Measurements from ENCODE around the gene SENP1. TPM values are rescaled to one million over a fixed set of nuclear protein-coding genes. Genes with fewer than 3 reads are reported as not detected.

The SENP1 gene
- total RNA-seq, 1 experiment from 2014 or later = 23.0 TPM

GRCh38 chr12:48007206-48007605 lies 98.7 kb downstream of the SENP1 start:
- Histone ChIP-seq H3K79me2 (ENCODE audit: low read depth) (no peaks in the 10 kb centered on the region), H2AFZ (no peak overlapping the region), H3K4me3 (no peak overlapping the region), H3K4me1 (replicated peaks; ENCODE audit: insufficient read depth) (no peaks in the 10 kb centered on the region), H4K20me1 (ENCODE audit: insufficient read depth) (no peaks in the 10 kb centered on the region), H3F3A (ENCODE audit: insufficient read depth, low read depth) (no peaks in the 10 kb centered on the region), H3K27ac (no peak overlapping the region), H3K4me2 (no peak overlapping the region), H3K36me3 (ENCODE audit: low read depth) (no peaks in the 10 kb centered on the region), H3K9me2 (ENCODE audit: insufficient read depth) (no peaks in the 10 kb centered on the region), H3K9me3 (ENCODE audit: insufficient read depth, low read depth) (no peaks in the 10 kb centered on the region), H3K27me3 (ENCODE audit: insufficient read depth, low read depth) (peaks cover 93% of the 10 kb centered on the region)
- CTCF ChIA-PET = no interaction called here
- POLR2A ChIA-PET (ENCODE audit: unreplicated experiment) = no interaction called here
- no peak for TF ChIP-seq EZH2 (IDR thresholded peaks at IDR 0.05; ENCODE audit: low read depth)
- TF ChIP-seq CTCF (conservative IDR thresholded peaks at IDR 0.05) = no peak
- BruUV-seq (replicated peaks) = no TSS peak
- intact Hi-C loops (cut with micrococcal nuclease; ENCODE audit: unreplicated experiment) = no loop called here
- no peak for DNase-seq

GRCh38 chr12:48005750-48006021 lies 100.2 kb downstream of the SENP1 start:
- CTCF ChIA-PET = no interaction called here
- peaks cover 8% of the 10 kb centered on the region; the same call in 1 of the 2 replicates for H3F3A ChIP-seq (ENCODE audit: insufficient read depth, low read depth)
- H3K27me3 ChIP-seq (ENCODE audit: insufficient read depth, low read depth) = peaks cover 83% of the 10 kb centered on the region

GRCh38 chr12:48005001-48005749 lies 100.7 kb downstream of the SENP1 start:
- no peaks in the 10 kb centered on the region for H4K20me1 ChIP-seq (ENCODE audit: insufficient read depth)
- no peak for DNase-seq
- H3K4me1 ChIP-seq (replicated peaks; ENCODE audit: insufficient read depth) = peaks cover 9% of the 10 kb centered on the region
- BruUV-seq (replicated peaks) = no TSS peak
- no peak overlapping the region for H3K4me2 ChIP-seq
- CTCF ChIA-PET = no interaction called here
- no peak overlapping the region for H2AFZ ChIP-seq
- no peaks in the 10 kb centered on the region for H3K36me3 ChIP-seq (ENCODE audit: low read depth)
- H3K4me3 ChIP-seq = no peak overlapping the region
- H3F3A ChIP-seq (ENCODE audit: insufficient read depth, low read depth) = peaks cover 12% of the 10 kb centered on the region; the same call in 1 of the 2 replicates
- POLR2A ChIA-PET (ENCODE audit: unreplicated experiment) = no interaction called here
- no peaks in the 10 kb centered on the region for H3K9me3 ChIP-seq (ENCODE audit: insufficient read depth, low read depth)
- TF ChIP-seq EZH2 (IDR thresholded peaks at IDR 0.05; ENCODE audit: low read depth) (no peak), CTCF (conservative IDR thresholded peaks at IDR 0.05) (no peak)
- no peaks in the 10 kb centered on the region for H3K79me2 ChIP-seq (ENCODE audit: low read depth)
- H3K27ac ChIP-seq = no peak overlapping the region
- no peaks in the 10 kb centered on the region for H3K9me2 ChIP-seq (ENCODE audit: insufficient read depth)
- peaks cover 80% of the 10 kb centered on the region for H3K27me3 ChIP-seq (ENCODE audit: insufficient read depth, low read depth)
- intact Hi-C loops (cut with micrococcal nuclease; ENCODE audit: unreplicated experiment) = no loop called here

More at GRCh38 chr12:48005750-48006021, 100.2 kb downstream of the SENP1 start:
- Histone ChIP-seq H3K4me2 (no peak overlapping the region), H3K9me2 (ENCODE audit: insufficient read depth) (no peaks in the 10 kb centered on the region), H3K4me1 (replicated peaks; ENCODE audit: insufficient read depth) (peaks cover 7% of the 10 kb centered on the region), H4K20me1 (ENCODE audit: insufficient read depth) (no peaks in the 10 kb centered on the region), H3K36me3 (ENCODE audit: low read depth) (no peaks in the 10 kb centered on the region), H3K9me3 (ENCODE audit: insufficient read depth, low read depth) (no peaks in the 10 kb centered on the region), H3K27ac (no peak overlapping the region), H2AFZ (no peak overlapping the region), H3K4me3 (no peak overlapping the region), H3K79me2 (ENCODE audit: low read depth) (no peaks in the 10 kb centered on the region)
- no peak for TF ChIP-seq CTCF (conservative IDR thresholded peaks at IDR 0.05)
- TF ChIP-seq EZH2 (IDR thresholded peaks at IDR 0.05; ENCODE audit: low read depth) = no peak
- POLR2A ChIA-PET (ENCODE audit: unreplicated experiment) = no interaction called here
- DNase-seq = no peak
- intact Hi-C loops (cut with micrococcal nuclease; ENCODE audit: unreplicated experiment) = no loop called here
- BruUV-seq (replicated peaks) = no TSS peak
